ENCODE measurements around the gene WFS1.

The WFS1 gene

GRCh38 chr4:6352031-6352692 is 82.5 kb downstream of the WFS1 start:
- DNase-seq (ENCODE audit: low read depth in 4 of 4, low spot score in 1 of 4), result no peak
